ENCODE data around the gene CHST8.

Gene CHST8

DNA sequence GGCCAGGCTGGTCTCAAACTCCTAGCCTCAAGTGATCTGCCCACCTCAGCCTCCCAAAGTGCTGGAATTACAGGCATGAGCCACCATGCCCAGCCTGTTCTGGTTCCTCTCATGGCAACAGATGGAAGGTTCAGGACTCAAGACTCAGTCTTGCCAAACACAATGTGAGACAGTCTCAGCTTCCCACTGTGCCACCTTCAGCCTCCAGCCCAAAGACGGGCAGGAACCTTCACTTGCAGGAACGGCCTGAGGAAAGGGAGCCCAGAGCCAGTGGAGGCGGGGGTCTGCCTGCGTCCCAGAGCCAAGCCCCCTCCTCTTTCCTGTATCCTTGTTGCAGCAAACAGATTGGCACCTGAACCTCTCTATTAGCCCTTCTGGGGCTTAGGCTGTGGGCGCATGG is 2.9 kb upstream of the CHST8 start:
- no peak for DNase-seq (ENCODE audit: low read depth)

DNA sequence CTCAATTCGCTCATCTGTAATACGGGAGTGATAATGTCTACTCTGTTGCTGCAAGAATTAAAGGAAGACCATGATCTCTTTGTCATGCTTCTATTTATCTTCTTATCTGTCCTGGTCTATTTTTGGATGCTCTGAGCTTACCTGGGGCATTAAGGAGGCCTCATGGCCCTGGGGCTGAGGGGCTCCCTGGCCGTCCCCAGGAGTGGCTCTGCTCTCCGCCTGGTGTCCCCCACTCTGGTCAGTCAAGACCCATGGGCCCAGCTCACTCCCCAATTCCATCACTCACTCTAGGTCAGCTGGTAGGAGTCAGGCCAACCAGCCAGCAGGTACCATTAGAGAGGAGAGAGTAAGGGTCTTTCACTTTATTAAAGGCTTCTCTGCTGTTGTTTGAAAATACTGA is 1.1 kb upstream of the CHST8 start:
- no peak for DNase-seq (ENCODE audit: low read depth)

DNA sequence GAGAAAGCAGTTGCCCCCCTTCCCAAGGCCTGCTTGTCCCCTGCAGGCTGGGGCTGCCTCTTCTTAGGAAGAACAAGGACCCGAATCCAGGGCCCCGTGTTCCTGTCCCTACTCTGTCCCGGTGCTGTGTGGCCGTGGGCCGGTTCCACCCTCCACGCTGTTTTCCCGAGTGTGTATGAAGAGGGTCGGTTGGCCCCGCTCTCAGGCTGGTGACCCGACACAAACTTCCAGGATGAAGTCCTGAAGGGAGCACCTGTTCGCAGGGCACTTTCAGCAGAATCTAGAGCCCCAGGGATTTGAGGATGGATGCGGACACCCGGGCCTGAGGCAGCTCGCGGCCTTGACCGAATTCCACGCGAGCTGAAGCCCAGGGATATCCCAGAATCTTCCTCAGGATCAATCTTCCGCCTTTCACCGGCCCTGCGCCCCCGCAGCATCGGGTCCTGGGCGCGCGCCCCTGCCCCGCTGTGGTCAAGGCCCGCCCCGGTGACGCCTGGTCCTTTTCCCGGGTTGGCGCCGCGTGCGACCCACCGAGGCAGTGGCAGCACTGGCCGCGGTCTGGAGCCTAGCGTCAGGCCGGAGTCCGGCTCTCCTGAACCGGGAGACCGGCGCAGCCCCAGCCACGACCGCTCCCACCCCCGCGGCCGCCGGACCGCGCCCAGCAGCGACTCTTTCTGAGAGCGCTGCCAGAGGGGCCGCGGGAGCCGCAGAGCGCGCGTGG is 528 bp upstream of the CHST8 start:
- no peak for DNase-seq (ENCODE audit: low read depth)

DNA sequence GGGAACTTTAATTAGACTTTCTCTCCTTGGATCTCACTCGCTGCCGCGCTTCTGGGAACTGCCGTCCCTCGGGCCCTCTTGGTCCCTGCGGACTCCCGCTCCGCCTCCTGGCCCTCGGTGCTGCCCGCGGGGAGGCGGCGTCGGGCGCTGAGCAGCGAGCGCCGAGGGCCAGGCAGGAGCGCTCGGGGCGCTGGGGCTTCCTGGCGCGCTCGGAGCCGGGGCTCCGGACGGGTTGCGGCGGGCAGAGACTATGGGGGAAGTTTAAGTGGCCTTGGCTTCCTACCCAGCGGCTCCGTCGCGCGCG is 704 bp downstream of the CHST8 start:
- no peak for DNase-seq (ENCODE audit: low read depth)

DNA sequence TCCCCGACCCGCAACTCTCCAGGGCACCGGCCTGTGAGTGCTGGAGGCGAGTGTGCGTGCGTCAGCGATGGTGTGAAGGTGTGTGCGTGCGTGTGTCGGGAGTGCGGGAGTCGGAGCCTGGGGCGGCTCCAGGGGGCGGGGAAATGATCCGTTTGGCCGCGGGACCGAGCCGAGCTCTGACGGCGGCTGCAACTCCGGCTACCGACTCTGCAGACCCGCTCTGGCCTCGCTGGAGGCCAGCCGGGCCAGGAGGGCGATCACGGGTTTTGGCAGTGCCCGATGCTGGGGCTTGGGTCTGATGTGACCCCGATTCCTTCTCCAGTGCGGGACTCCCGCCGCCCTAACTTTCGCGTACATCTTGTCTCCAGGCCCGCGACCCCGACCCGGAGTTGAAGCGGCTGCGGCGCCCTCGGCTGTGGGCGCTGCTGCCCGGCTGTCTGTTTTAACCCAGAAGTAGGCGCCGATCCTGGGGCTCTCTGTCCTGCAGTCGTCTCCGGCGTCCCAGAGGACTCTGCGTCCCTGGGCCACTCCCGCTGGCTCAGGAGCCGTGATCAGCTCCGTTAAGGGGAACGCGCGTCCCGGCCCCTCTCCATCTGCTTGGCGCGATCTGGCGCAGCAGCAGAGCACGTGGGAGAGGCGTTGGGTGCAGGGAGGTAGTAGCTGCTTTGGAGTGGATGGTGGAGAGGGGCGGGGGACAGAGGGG is 1.2 kb downstream of the CHST8 start:
- DNase-seq (ENCODE audit: low read depth): no peak

DNA sequence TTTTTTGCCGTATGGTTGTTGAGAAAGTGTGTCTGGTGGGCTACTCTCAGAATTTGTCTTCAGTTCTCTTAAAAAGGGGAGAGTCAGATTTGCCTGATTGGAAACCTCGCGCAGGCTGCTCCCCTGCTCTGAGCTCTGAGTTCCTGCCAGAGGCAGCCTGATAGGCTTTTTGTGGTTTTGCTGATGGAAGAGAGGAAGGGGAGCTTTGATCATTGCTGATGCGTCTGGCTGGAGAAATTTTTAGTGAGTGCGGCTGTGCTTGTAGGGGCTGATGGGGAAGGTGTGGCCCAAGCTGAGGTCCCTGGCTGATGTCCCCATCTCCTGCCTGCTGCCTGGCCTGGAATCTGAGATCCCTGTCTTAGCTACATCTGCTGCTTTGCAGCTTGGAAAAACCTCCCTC is 2.8 kb downstream of the CHST8 start:
- no peak for DNase-seq (ENCODE audit: low read depth)

DNA sequence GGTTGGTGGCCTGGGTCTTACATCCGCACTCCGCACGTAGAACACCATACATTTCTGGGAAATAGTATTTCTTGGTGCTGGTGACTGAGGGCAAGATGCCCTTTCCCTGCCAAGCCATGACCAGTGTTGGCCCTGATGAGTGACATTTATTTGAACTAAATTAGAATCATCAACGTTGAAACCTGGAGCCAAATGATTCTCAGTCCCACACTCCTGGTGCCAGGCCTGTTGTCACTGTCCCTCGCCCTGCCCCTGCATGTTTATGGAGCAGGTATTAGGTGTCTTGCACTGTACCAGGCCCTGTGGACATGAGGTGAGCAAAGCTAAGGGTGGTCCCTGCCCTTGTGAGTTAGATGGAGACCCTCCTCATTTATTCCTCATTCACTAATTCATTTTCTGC is 5.8 kb downstream of the CHST8 start:
- no peak for DNase-seq (ENCODE audit: low read depth)

DNA sequence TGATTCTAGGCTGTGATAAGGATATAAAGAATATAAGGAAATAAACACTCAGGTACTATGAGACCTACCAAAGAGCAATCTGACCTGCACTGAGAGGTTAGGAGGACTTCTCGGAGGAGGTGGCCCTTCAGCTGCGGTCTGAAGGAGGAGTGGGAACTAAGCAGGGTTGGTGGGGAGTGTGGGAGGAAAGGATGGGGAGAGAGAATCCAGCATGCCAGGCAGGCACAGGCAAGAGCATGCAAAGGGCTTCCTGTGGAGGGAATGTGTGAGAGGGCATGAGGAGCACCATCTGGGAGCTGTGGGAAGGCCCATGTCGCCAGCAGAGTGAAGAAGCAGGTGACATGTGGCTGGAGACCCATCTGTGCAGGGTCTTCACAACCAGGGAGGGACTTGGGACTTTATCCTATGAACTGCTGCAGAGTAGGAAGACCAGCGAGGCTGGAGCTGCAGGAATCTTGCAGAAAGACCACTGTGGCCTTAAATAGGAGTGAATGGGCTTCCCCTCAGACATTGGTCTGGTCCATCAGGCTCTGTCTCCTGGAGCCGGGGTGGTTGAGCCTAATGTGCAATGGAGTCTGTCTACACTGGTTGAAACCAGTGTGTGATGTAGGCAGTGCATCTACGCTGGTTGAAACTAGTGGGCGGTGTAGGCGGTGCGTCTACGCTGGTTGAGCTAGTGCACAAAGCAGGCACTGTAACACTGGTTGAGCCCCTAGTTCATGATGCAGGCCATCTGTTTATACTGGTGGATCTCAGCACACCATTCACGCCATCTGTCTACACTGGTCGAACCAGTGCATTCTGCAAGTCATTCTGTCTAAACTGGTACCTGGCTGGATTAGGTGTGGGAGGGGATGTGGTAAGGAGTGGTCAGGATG is 6.4 kb downstream of the CHST8 start:
- DNase-seq (ENCODE audit: low read depth): no peak

DNA sequence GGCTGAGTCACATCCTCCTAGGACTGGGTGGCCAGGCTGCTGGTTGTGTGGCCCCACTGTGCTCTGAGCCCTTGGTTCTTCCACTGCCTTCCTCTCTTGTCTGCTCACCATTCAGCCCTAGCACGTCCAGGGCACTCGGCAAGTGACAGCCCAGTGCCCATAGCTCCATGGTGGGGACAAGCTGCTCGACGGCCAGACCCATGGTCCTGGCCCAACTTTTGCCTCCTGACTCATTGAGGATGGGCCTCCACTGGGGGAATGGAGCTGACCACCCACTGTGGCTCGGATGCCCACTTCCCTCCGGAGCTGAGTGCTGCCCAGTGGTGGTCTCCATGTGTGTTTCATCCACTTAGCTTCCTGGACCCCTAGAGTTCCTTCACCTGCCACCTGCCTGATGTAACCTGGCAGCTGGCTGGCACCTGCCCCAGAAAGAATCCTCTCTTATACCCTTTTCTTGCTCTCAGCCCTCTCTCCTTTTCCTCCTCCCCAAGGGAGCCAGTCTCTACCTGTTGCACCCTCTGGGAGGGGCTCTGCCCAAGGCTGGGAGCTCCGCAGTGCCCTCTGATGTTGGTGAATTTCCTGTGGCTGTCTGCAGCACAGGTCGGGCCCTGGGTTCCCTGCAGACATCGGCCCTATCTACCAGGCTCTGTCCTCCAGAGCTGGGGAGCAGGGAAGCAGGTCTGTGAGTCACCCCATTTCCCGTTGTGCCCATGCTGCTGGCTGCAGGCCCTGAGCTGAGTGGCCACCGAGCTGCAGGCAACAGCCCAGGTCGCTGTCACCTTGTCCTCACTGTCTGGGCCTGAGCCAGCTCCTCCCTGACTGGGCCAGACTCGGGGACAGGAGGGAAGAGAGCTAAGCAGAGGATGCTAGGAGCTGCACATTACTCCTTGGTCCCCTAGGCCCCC is 7.4 kb downstream of the CHST8 start:
- no peak for DNase-seq (ENCODE audit: low read depth)

DNA sequence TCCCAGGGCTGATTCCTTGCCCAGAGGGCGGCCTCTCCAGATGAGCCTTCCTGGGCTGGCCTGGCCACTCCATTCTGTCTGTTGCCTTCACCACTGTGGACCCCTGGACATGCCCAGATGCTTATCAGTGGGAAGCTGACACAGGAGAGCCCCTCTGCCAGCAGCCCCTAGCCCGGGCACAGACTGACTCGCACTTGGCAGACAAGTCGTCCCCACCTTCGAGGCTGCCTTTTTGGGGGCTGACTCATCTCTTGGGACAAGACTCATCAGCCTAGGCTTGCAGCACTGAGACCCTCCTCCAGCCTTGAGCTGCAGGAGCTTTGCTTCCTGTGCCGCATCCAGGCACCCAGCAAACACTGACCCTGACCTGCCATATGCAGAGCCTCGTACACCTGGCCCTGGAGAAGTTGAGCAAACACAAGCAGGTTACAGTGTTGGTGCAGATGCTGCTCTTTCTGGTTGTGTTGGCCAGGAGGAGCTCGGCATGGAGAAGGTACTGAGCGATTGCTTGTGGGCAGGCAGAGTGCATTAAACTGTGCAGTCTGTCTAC is 8.1 kb downstream of the CHST8 start:
- DNase-seq (ENCODE audit: low read depth): no peak

DNA sequence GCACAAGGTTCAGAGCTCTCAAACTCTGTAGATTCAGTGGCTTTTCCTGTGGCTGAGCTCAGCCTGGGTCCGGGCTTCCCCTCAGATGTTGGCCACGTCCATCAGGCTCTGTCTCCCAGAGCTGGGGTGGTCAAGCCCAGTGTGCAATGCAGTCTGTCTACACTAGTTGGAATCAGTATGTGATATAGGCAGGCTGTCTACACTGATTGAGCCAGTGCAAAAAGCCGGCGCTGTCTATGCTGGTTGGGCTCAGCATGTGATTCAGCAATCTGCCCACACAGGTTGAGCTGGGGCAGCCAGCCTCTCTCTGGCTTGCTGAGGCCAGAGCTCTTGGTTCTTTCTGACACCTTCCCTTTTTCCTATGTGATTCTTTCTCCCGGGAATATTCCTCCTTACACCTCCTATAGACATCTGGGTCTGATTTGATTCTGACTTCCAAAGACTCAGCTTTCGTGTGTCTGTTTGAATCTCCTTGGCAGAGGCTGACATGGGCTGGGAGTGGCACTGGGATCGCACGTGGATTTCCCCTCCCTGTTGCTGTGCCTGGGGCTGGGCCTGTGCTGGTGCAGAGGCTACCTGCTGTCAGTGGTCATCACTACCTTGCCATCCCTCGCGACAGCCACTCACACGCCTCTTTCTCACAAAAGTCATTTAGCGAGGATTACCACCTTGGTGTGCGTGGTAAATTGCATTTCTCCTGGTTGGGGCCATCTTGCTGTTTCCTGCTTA is 9.3 kb downstream of the CHST8 start:
- DNase-seq (ENCODE audit: low read depth): no peak

DNA sequence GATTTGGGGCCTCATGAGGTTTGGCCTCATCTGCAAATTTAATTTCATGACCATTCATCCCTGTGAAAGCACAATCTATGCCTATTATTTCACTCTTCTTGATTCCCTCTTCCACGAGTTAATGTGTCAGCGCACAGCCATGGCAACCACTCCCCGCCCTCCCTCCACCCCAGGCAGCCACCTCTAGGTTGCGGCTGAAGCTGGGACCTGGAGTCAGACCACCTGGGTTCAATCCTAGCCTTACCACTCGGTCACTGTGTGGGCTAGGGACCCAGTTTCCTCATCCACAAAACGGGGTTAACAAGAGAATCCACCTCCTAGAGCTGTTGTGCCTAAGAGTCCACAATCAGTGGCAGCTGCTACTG is 9.8 kb downstream of the CHST8 start:
- no peak for DNase-seq (ENCODE audit: low read depth)

DNA sequence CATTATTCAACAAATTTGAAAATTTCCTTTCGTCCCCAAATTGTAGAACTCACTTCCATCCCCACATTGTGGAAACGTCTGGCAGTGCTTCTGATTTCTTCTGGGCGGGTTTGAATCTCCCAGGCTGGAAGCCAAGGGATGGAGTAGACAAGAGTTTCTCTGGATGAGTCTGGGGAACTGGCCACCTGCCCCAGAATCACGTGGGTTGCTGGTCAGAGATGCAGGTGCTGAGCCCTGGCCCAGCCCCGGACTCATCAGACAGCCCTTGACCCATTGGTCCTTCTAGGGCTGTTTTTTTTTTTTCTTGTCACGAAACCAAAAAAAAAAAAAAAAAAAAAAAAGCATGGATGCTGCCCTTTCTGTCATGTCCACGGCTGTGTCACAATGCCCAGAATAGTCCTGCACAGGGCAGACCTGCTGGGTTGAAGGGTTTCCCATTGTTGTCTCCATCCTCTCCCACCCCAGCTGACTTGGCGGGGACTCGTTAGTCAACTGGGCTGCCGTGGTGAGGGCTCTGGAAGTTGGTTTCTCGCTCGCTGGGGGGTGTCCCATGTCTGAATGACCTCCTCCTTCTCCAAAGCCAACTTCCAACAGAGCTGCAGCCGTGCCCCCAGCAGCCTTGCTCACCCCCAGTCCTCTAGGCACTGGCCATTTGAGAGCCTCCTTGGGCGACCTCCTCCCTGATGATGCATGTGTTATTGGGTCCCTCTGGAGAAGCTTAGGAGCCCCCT is 12.8 kb downstream of the CHST8 start:
- no peak for DNase-seq (ENCODE audit: low read depth)

DNA sequence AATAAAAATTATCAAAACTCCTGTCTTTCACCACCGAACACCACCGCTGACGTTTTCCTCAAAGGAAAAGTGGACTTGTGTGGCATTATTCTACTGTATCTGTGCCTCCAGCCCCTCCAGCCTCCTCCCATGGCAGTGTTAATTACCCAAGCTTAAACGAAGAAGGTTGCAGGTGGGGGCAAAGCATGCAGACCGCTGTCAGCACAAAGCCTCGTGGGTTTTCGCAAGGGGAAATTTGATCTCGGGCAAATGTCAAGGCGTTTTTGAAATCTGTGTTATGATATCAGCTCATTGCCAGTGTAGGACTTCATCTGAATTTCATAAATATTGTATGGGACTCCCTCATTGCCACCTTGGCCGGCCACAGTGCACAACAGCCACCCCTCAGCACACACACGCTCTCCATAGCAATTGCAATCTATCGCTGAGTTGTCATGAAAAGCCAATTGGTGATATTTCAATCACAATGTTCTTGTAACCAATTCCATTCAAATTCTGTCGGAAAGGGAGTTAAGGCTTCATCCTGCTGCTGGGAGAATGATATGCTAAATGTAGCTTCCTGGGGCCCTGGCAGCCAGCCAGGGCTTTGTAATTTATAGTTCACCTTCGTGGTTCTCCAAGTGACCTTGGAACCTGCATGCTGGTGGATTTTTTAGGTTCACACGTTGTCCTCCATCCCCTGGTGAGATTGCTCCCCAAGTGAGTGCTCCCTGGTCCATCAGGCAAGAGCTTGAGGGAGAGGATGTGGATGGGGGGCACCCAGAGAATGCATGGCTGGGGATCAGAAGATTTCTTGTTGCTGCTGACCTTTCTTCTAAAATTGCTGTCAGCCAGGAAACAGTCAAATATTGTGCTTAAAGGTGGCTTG is 16.6 kb downstream of the CHST8 start:
- no peak for DNase-seq (ENCODE audit: low read depth)

DNA sequence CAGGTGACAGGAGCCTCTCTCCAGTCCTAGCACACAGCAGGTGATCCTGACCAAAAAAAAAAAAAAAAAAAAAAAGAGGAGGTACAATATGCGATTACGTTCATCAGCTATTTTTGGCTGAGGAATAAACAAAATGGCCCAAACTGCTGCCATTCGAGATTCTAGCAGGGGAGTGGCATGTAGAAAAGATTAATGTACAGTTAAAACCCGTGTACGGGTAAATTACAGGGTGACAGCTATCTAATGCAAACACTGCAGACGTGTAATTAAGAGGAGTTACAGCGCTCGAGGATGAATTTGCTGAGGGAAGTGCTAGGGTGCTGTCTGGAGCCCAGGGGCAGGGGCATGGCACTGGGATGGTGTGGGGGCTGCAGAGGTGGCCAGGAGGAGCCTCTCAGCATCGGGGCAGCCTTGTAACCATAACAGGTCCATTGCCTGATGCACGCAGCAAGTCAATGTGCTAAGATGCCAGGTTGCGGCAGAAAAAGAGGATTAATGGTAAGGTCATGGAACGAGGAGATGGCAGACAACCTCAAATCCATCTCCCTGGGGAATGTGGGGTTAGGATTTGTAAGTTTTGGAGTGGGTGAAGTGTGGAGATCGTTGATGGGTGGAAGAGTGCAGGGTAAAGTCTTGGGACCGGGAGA is 17.4 kb downstream of the CHST8 start:
- no peak for DNase-seq (ENCODE audit: low read depth)

DNA sequence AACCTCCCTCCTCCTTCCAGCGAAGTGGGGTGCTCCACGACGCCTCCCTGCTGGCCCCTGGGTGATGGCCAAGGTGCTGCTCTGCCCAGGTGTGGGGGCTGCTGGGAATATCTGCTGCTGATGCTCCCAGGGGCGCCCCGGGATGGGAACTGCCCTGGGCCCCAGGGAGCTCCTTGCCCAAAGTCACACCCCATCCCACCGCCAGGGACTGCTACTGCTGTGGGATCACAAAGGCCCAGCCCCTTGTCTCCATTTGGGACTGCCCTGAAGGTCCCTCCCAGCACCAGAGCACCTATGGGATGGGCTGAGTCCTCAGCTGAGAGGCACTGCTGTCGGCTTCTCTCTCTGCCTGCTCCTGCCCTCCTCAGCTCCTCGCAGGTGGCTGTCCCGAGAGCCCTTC is 19.0 kb downstream of the CHST8 start:
- no peak for DNase-seq (ENCODE audit: low read depth)

DNA sequence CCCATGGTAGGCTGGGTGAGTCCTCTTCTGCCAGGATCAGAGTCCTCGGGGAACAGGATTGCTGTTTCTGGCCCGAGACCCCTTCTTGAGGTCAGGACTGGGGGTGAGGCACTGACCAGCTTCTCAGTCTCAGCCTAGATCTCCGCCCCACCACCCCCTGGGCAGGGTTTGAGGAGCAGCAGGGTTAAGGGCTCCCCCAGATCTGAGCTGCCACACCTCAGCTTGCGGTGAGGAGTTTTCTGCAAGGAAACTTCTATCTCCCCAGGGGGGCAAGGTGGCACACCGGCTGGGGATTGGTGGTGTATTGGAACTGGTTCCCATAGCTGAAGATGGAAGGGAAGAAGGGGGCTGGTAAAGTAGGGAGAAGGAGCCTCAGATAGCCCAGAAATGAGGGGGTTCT is 19.5 kb downstream of the CHST8 start:
- no peak for DNase-seq (ENCODE audit: low read depth)

DNA sequence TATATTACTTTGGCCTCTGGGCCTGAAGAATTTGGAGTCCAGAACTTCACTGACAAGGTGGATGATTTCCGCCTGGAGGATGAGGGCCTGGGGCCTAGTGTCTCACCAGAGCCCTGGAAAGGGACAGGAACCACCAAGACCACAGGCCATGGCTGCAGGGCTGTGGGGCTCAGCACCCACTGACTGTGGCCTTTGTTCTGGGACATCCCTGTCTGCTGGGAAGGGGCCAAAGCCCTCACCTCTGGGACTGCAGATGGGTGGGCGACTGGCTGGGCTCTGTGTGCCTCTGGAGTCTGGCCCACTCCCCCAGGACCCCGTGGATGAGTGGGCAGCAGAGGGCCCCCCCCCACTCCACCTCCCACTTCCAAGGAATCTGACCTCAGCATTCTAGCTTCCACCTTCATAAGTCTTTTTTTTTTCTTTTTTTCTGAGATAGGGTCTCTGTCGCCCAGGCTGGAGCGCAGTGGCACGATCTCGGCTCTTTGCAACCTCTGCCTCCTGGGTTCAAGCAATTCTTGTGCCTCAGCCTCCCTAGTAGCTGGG is 20.3 kb downstream of the CHST8 start:
- no peak for DNase-seq (ENCODE audit: low read depth)

All from activated T-helper 1 cell treated with Interleukin-2 at 50 U/mL for 16 hours (primary cell).